ENCODE measurements around the gene GALR3.

DNA sequence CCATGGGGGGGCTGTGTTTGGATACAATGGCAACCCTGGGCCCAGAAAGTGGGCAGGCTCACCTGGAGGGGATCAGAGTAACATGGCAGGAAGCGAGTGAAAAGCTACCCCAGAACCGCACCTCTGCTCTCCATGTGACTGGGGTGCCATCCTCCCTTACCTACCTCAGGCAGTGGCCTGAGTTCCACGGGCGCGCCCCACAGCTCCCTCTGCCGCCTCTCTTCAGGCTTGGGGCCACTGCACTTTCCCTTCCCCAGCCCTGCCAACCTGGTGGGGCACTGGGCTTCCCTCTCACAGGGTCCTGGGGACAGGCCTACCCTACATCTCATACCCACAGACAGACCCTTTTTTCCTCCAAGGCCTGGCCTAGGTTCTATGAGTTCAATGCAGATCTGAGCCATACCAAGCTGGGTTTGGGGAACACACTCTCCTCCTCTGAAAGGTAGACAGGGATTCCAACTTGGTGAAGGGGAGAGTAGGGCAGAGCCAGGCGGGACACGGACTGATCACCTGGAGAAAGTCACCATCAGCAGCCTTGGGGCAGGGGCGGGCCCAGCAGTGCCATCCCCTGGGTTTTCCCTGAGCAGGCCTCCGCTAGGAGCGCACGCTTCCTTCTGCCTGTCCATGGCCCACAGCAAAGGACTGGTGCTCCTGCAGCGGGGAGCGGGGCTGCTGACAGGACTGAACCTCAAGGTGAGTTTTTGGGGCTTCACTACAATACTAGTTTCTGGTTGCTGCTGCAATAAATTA is 7.1 kb downstream of the GALR3 start:
- TF ChIP-seq, protein P1, sequence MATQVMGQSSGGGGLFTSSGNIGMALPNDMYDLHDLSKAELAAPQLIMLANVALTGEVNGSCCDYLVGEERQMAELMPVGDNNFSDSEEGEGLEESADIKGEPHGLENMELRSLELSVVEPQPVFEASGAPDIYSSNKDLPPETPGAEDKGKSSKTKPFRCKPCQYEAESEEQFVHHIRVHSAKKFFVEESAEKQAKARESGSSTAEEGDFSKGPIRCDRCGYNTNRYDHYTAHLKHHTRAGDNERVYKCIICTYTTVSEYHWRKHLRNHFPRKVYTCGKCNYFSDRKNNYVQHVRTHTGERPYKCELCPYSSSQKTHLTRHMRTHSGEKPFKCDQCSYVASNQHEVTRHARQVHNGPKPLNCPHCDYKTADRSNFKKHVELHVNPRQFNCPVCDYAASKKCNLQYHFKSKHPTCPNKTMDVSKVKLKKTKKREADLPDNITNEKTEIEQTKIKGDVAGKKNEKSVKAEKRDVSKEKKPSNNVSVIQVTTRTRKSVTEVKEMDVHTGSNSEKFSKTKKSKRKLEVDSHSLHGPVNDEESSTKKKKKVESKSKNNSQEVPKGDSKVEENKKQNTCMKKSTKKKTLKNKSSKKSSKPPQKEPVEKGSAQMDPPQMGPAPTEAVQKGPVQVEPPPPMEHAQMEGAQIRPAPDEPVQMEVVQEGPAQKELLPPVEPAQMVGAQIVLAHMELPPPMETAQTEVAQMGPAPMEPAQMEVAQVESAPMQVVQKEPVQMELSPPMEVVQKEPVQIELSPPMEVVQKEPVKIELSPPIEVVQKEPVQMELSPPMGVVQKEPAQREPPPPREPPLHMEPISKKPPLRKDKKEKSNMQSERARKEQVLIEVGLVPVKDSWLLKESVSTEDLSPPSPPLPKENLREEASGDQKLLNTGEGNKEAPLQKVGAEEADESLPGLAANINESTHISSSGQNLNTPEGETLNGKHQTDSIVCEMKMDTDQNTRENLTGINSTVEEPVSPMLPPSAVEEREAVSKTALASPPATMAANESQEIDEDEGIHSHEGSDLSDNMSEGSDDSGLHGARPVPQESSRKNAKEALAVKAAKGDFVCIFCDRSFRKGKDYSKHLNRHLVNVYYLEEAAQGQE (IDR thresholded peaks at IDR 0.05; ENCODE audit: low read depth), result no peak
- TF ChIP-seq EGR1 (IDR thresholded peaks at IDR 0.05) (no peak), NFIC (IDR thresholded peaks at IDR 0.05) (no peak), CEBPB (IDR thresholded peaks at IDR 0.05) (no peak), ZBTB7A (IDR thresholded peaks at IDR 0.05; ENCODE audit: low read depth) (no peak), RAD21 (IDR thresholded peaks at IDR 0.05; ENCODE audit: low read depth) (no peak), CREB1 (IDR thresholded peaks at IDR 0.05; ENCODE audit: low read depth) (no peak), TAF1 (IDR thresholded peaks at IDR 0.05; ENCODE audit: low read depth) (no peak), TCF12 (IDR thresholded peaks at IDR 0.05; ENCODE audit: low read depth) (no peak), YY1 (IDR thresholded peaks at IDR 0.05; ENCODE audit: low read depth) (no peak)
- TF ChIP-seq, protein P2, sequence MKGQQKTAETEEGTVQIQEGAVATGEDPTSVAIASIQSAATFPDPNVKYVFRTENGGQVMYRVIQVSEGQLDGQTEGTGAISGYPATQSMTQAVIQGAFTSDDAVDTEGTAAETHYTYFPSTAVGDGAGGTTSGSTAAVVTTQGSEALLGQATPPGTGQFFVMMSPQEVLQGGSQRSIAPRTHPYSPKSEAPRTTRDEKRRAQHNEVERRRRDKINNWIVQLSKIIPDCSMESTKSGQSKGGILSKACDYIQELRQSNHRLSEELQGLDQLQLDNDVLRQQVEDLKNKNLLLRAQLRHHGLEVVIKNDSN (IDR thresholded peaks at IDR 0.05), result no peak
